Measurements from ENCODE around the gene KRT9. TPM values are rescaled to one million over a fixed set of nuclear protein-coding genes. Genes with fewer than 3 reads are reported as not detected.

The KRT9 gene
- total and polyA plus RNA-seq, 2 donors (not counting 3 experiments of a cell fraction or from before 2014, with no cell fraction given) = not detected

DNA sequence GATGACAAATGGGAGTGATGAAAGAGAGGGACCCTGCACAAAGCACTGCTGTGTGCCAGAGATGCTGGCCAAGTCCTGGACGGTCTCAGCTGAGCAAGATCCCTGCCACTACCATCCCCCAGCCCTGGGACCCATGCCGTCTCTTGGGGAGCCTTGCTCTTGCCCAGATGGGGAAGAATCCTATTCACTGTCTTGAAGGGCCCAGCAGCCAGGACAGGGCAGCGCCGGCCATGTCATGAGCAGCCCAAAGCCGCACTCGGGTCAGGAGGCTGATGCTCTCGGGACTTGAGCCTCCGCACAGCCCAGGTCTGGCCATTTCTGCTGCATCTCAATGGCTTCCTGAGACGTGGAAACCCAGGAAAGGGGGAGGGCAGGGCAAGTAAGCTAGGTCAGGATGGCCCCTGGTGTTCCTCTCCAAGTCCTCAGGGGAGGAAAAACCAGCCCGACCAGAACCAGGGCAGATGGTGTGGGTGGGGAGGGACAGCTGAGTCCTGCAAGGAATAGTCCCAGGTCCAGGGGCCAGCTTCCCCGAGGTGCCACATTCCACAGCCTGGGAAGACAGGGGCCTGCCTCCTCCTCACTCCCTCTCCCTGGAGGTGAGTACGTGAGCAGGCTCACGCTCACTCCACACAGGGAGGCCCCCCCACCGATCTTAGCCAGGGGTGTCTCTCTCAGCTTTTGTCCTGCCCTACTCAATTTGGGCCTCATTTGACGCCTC is 35.9 kb downstream of the KRT9 start:
- Histone ChIP-seq H3K36me3 (ENCODE audit: control insufficient read depth in 2 of 2, extremely low read depth in 1 of 2, insufficient read depth in 2 of 2, low read length in 2 of 2) (no peaks in the 10 kb centered on the region), H3K27ac (ENCODE audit: insufficient read depth, low read depth, low read length) (no peak overlapping the region), H3K4me3 (replicated peaks in 1 of 3; ENCODE audit: insufficient read depth in 1 of 3, low read depth in 1 of 3, low read length in 3 of 3) (no peak overlapping the region), H3K9ac (replicated peaks; ENCODE audit: extremely low read depth, insufficient read depth, low read length) (no peak overlapping the region), H3K27me3 (ENCODE audit: control insufficient read depth in 2 of 2, insufficient read depth in 2 of 2, low read length in 2 of 2) (no peaks in the 10 kb centered on the region), H3K4me2 (ENCODE audit: insufficient read depth, low read length) (no peak overlapping the region), H4K20me1 (replicated peaks; ENCODE audit: control insufficient read depth, extremely low read depth, insufficient read depth, low read length) (no peaks in the 10 kb centered on the region), H3K79me2 (ENCODE audit: control insufficient read depth, insufficient read depth, low read length) (no peaks in the 10 kb centered on the region), H3K9me1 (replicated peaks; ENCODE audit: control insufficient read depth, extremely low read depth, insufficient read depth, low read length) (no peaks in the 10 kb centered on the region), H3K4me1 (ENCODE audit: control insufficient read depth, extremely low read depth, insufficient read depth, low read length) (peaks cover 3% of the 10 kb centered on the region), H3K9me3 (replicated peaks; ENCODE audit: control insufficient read depth, insufficient read depth, low read length) (no peaks in the 10 kb centered on the region), H2AFZ (ENCODE audit: low read depth, low read length) (no peak overlapping the region)
- DNase-seq (ENCODE audit: low read depth, low spot score) = no peak
- intact Hi-C loops (cut with micrococcal nuclease) = no loop called here
- TF ChIP-seq POLR2AphosphoS5 (IDR thresholded peaks at IDR 0.05; ENCODE audit: insufficient read depth, low read depth, low read length) = no peak
- TF ChIP-seq POLR2A (IDR thresholded peaks at IDR 0.05; ENCODE audit: low read depth, low read length) = no peak
- TF ChIP-seq EZH2 (IDR thresholded peaks at IDR 0.05; ENCODE audit: borderline replicate concordance, low read depth, low read length, severe bottlenecking) = no peak
- ChIA-PET CTCF (interaction anchor here (1.3 to 4.2 kb wide), 5 partner anchors 11 to 130 kb away, joined by 3 to 46 read pairs (median 4); no protein-coding TSS in a partner anchor), POLR2A (no interaction called here)
- no peak for FAIRE-seq
- dilution Hi-C loops (cut with MboI; ENCODE audit: extremely low pct_ligation_motif_present, low sequenced_read_pairs) = no loop called here
- no TSS peak for BruUV-seq (replicated peaks)

DNA sequence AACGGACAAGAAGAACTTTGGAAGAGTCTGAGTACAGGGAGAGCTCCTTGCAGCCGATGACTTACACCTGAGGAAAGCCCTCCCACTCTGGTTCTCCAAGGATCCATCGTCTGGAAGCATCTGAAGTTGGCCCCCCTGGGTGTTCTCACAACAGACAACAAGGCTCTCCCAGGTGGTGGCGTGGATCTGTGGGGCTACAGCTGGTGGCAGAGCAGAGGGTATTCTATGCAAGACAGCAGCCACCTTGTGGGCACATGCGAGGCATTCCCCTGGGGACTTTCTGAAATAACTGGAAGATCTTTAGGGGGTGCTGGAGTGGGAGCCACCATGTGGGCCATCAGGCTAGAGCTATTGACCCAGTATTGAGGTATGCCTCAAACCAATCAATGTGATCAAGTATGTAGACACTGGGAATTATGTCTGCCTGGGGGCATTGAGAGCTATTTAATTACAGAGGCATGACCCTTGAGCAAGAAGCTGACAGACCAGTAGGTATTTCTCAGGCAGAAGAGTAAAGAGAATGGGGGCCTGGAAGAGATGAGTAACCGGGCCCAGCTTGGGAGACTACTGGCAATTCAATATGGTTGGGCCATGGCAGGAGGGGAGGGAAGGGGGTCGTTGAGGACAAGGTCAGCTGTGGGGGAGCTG is 36.8 kb downstream of the KRT9 start:
- no peak overlapping the region for H3K4me3 ChIP-seq (replicated peaks in 1 of 3; ENCODE audit: insufficient read depth in 1 of 3, low read depth in 1 of 3, low read length in 3 of 3)
- no peaks in the 10 kb centered on the region for H3K79me2 ChIP-seq (ENCODE audit: control insufficient read depth, insufficient read depth, low read length)
- intact Hi-C loops (cut with micrococcal nuclease) (no loop called here), dilution Hi-C loops (cut with MboI; ENCODE audit: extremely low pct_ligation_motif_present, low sequenced_read_pairs) (no loop called here)
- H3K4me2 ChIP-seq (ENCODE audit: insufficient read depth, low read length) = no peak overlapping the region
- ChIA-PET POLR2A (no interaction called here), CTCF (interaction anchor here (1.3 to 4.2 kb wide), 5 partner anchors 10 to 131 kb away, joined by 3 to 46 read pairs (median 4); no protein-coding TSS in a partner anchor)
- no TSS peak for BruUV-seq (replicated peaks)
- H3K9me3 ChIP-seq (replicated peaks; ENCODE audit: control insufficient read depth, insufficient read depth, low read length) = no peaks in the 10 kb centered on the region
- H2AFZ ChIP-seq (ENCODE audit: low read depth, low read length) = no peak overlapping the region
- no peaks in the 10 kb centered on the region for H3K36me3 ChIP-seq (ENCODE audit: control insufficient read depth in 2 of 2, extremely low read depth in 1 of 2, insufficient read depth in 2 of 2, low read length in 2 of 2)
- H3K27me3 ChIP-seq (ENCODE audit: control insufficient read depth in 2 of 2, insufficient read depth in 2 of 2, low read length in 2 of 2) = no peaks in the 10 kb centered on the region
- no peak for TF ChIP-seq GATA2 (IDR thresholded peaks at IDR 0.05; ENCODE audit: insufficient read depth, insufficient read length, low read depth, low read length)
- TF ChIP-seq, protein P1, sequence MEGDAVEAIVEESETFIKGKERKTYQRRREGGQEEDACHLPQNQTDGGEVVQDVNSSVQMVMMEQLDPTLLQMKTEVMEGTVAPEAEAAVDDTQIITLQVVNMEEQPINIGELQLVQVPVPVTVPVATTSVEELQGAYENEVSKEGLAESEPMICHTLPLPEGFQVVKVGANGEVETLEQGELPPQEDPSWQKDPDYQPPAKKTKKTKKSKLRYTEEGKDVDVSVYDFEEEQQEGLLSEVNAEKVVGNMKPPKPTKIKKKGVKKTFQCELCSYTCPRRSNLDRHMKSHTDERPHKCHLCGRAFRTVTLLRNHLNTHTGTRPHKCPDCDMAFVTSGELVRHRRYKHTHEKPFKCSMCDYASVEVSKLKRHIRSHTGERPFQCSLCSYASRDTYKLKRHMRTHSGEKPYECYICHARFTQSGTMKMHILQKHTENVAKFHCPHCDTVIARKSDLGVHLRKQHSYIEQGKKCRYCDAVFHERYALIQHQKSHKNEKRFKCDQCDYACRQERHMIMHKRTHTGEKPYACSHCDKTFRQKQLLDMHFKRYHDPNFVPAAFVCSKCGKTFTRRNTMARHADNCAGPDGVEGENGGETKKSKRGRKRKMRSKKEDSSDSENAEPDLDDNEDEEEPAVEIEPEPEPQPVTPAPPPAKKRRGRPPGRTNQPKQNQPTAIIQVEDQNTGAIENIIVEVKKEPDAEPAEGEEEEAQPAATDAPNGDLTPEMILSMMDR (IDR thresholded peaks at IDR 0.05; ENCODE audit: extremely low read depth in 1 of 2, insufficient read depth in 1 of 2, low read depth in 1 of 2, low read length in 2 of 2) = no peak
- no peak for TF ChIP-seq POLR2AphosphoS5 (IDR thresholded peaks at IDR 0.05; ENCODE audit: insufficient read depth, low read depth, low read length)
- TF ChIP-seq EZH2 (IDR thresholded peaks at IDR 0.05; ENCODE audit: borderline replicate concordance, low read depth, low read length, severe bottlenecking) = no peak
- TF ChIP-seq, protein P2, sequence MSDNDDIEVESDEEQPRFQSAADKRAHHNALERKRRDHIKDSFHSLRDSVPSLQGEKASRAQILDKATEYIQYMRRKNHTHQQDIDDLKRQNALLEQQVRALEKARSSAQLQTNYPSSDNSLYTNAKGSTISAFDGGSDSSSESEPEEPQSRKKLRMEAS (IDR thresholded peaks at IDR 0.05; ENCODE audit: insufficient read depth, insufficient read length) = no peak
- TF ChIP-seq MYC (IDR thresholded peaks at IDR 0.05; ENCODE audit: low read depth, low read length) = no peak
- no peak for TF ChIP-seq POLR2A (IDR thresholded peaks at IDR 0.05; ENCODE audit: low read depth, low read length)
- no peak for TF ChIP-seq JUN (IDR thresholded peaks at IDR 0.05; ENCODE audit: borderline replicate concordance, insufficient read depth, insufficient read length, low read depth)
- no peak for TF ChIP-seq FOS (IDR thresholded peaks at IDR 0.05; ENCODE audit: borderline replicate concordance, insufficient read depth, low read length)
- H4K20me1 ChIP-seq (replicated peaks; ENCODE audit: control insufficient read depth, extremely low read depth, insufficient read depth, low read length) = no peaks in the 10 kb centered on the region
- H3K9me1 ChIP-seq (replicated peaks; ENCODE audit: control insufficient read depth, extremely low read depth, insufficient read depth, low read length) = no peaks in the 10 kb centered on the region
- H3K27ac ChIP-seq (ENCODE audit: insufficient read depth, low read depth, low read length) = no peak overlapping the region
- no peak for DNase-seq (ENCODE audit: low read depth, low spot score)
- no peak overlapping the region for H3K9ac ChIP-seq (replicated peaks; ENCODE audit: extremely low read depth, insufficient read depth, low read length)
- no peak for FAIRE-seq
- H3K4me1 ChIP-seq (ENCODE audit: control insufficient read depth, extremely low read depth, insufficient read depth, low read length) = peaks cover 11% of the 10 kb centered on the region

All from endothelial cell of umbilical vein (primary cell).